Measurements from ENCODE around the gene NRIP3. TPM values are rescaled to one million over a fixed set of nuclear protein-coding genes. Genes with fewer than 3 reads are reported as not detected.

Gene NRIP3
- total and polyA plus RNA-seq, 9 of the 15 experiments (the other 6 are each of a cell fraction or from before 2014, with no cell fraction given) = 4.4 to 18.7 (median 11.6) TPM

DNA sequence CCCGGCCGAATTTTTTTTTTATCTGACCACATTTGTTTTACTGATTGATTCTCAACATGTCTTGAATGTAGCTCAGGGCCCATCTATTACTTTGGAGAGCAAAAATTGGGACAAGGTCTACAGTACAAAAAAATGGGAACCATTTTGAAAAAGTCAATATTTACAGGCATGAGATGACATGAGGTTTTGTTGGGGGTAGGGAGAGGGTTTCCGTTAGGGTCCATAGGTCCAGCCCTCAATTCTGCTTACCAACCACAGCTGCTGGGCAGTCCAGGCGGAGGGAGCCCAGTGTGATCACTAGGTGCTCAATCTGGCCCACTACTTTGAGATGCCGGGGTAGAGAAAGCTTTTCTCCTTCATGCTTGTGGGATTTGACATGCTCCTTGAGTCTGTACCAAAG is 18.3 kb downstream of the NRIP3 start (continued):
- TF ChIP-seq POLR3A (IDR thresholded peaks at IDR 0.05; ENCODE audit: borderline replicate concordance, extremely low read depth, insufficient read depth, insufficient read length) = no peak

DNA sequence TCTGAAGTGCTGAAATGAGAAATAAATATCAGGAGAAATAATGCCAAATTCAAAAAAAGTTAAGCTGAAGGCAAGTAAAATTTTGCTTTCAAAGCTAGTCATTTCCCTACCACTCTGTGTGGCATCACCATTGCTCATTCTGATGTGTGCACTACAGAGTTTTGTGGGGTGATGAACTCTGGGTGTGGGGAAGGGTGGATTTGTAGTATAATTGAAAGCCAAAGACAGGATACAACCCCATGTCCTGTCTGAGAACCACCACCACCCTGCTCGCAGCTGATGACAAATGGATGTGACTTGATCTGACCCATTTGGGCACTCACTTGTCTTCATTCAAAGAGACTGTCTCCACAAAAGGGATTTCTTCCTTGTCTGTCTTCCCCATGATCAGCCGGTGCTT is 20.2 kb downstream of the NRIP3 start:
- Histone ChIP-seq H3K9me1 (ENCODE audit: control insufficient read depth, insufficient read depth, low read length) (no peaks in the 10 kb centered on the region), H3K36me3 (ENCODE audit: control insufficient read depth, insufficient read depth, low read length) (peaks cover 5% of the 10 kb centered on the region; the same call in 1 of the 3 replicates), H3K4me2 (ENCODE audit: insufficient read depth, low read length) (no peak overlapping the region), H3K9me3 (replicated peaks; ENCODE audit: control insufficient read depth, insufficient read depth, low read depth, low read length) (no peaks in the 10 kb centered on the region), H3K27me3 (ENCODE audit: control insufficient read depth in 2 of 2, insufficient read depth in 2 of 2, low read length in 2 of 2) (no peaks in the 10 kb centered on the region), H3K4me3 (no peak overlapping the region), H3K9ac (ENCODE audit: insufficient read depth in 1 of 2, low read depth in 2 of 2, low read length in 2 of 2) (no peak overlapping the region), H3K4me1 (replicated peaks in 1 of 2; ENCODE audit: control insufficient read depth in 2 of 2, insufficient read depth in 2 of 2, low read length in 2 of 2) (peaks cover 0 to 12% of the 10 kb centered on the region in 2 experiments; a peak in 3 of 5 replicates), H4K20me1 (replicated peaks; ENCODE audit: control insufficient read depth, insufficient read depth, low read length) (no peaks in the 10 kb centered on the region), H3K27ac (ENCODE audit: extremely low read depth, low read depth, low read length) (no peak overlapping the region), H2AFZ (ENCODE audit: low read depth, low read length) (no peak overlapping the region), H3K79me2 (ENCODE audit: control insufficient read depth, insufficient read depth, low read length) (no peaks in the 10 kb centered on the region)
- no peak for DNase-seq (ENCODE audit: extremely low read depth in 1 of 4, low spot score in 3 of 4)
- FAIRE-seq = no peak
- no TSS peak for BruUV-seq (replicated peaks)
- in situ Hi-C loops (cut with MboI) (no loop called here), intact Hi-C loops (cut with micrococcal nuclease) (no loop called here)
- POLR2A ChIA-PET = interaction anchor here (0.6 to 1.2 kb wide), 2 partner anchors 11 to 736 kb away, joined by 3 read pairs; no protein-coding TSS in a partner anchor
- CTCF ChIA-PET (ENCODE audit: low intra/inter-chr PET ratio) = no interaction called here
- TF ChIP-seq ETV6 (IDR thresholded peaks at IDR 0.05; ENCODE audit: borderline replicate concordance in 1 of 2, low read depth in 2 of 2, low read length in 1 of 2) (no peak), ETV6 (CRISPR knock-in tag; IDR thresholded peaks at IDR 0.05; ENCODE audit: borderline replicate concordance) (no peak), XRCC4 (IDR thresholded peaks at IDR 0.05; ENCODE audit: extremely low read depth, insufficient read depth, insufficient read length) (no peak), ZNF655 (CRISPR knock-in tag; IDR thresholded peaks at IDR 0.05) (no peak), ZNF165 (CRISPR knock-in tag; IDR thresholded peaks at IDR 0.05; ENCODE audit: borderline replicate concordance) (no peak), SIN3A (IDR thresholded peaks at IDR 0.05; ENCODE audit: borderline replicate concordance in 2 of 2, control insufficient read depth in 1 of 2, low read depth in 2 of 2, low read length in 2 of 2) (no peak), PRMT5 (CRISPR knock-in tag; IDR thresholded peaks at IDR 0.05) (no peak), PHTF2 (CRISPR knock-in tag; IDR thresholded peaks at IDR 0.05) (no peak), BRCA1 (IDR thresholded peaks at IDR 0.05) (no peak), BRCA1 (CRISPR knock-in tag; IDR thresholded peaks at IDR 0.05) (no peak), ELK3 (CRISPR knock-in tag; IDR thresholded peaks at IDR 0.05) (no peak), TCFL5 (CRISPR knock-in tag; conservative IDR thresholded peaks at IDR 0.05) (no peak), DMBX1 (CRISPR knock-in tag; IDR thresholded peaks at IDR 0.05; ENCODE audit: borderline replicate concordance) (no peak), MYNN (IDR thresholded peaks at IDR 0.05) (no peak), MYNN (CRISPR knock-in tag; IDR thresholded peaks at IDR 0.05) (no peak), RBM22 (IDR thresholded peaks at IDR 0.05; ENCODE audit: low read depth, low read length, poor library complexity, severe bottlenecking) (no peak), ZFP1 (CRISPR knock-in tag; IDR thresholded peaks at IDR 0.05) (no peak), TCF3 (CRISPR knock-in tag; IDR thresholded peaks at IDR 0.05) (no peak), CCAR2 (IDR thresholded peaks at IDR 0.05; ENCODE audit: low read depth, low read length) (no peak)
- ATAC-seq = no peak
- 65% methylated on average over 2 of the region's 2 CpGs for WGBS (ENCODE audit: insufficient coverage, low coverage, missing lambda C conversion rate)

Data from K562 (cell line).